Breast epithelium (tissue), 4 donors: ENCODE data around the gene BNC2. TPM values are rescaled to one million over a fixed set of nuclear protein-coding genes. Genes with fewer than 3 reads are reported as not detected.

Experiments
- DNase-seq, 2 donors: peaks; one replicate each; pipeline ENCODE4 v3.0.0-alpha.2; 2019; ENCODE audit warnings: low spot score in 2 of 2
- H3K27ac ChIP-seq, 2 donors: fragments of 200-600 bp; sonication (generic) in 1 of 2; one replicate each; pipeline ENCODE4 v1.5.1; 2016 to 2019; ENCODE audit warnings: mild to moderate bottlenecking in 1 of 2
- H3K27me3 ChIP-seq, 2 donors: fragments of 200-600 bp; sonication (generic) in 1 of 2; one replicate each; pipeline versions ENCODE4 v1.5.1 to v1.6.0; 2017 to 2019; ENCODE audit warnings: control low read depth in 1 of 2, mild to moderate bottlenecking in 1 of 2
- H3K36me3 ChIP-seq: fragments of 200-600 bp; one replicate; pipeline ENCODE4 v1.5.1; 2019
- H3K4me1 ChIP-seq, 2 donors: fragments of 200-600 bp; sonication (generic); one replicate each; pipeline ENCODE4 v1.5.1; 2016 to 2019; ENCODE audit warnings: control low read depth in 1 of 2
- H3K4me3 ChIP-seq, 3 donors: fragments of 200-600 bp; sonication (generic); 1 replicate in 2 of 3; 2 replicates in 1 of 3; pipeline ENCODE4 v1.5.1; 2016 to 2019; ENCODE audit warnings: mild to moderate bottlenecking in 3 of 3, moderate library complexity in 2 of 3
- H3K9me3 ChIP-seq, 2 donors: fragments of 200-600 bp; sonication (generic) in 1 of 2; one replicate each; pipeline ENCODE4 v1.5.1; 2016 to 2019; ENCODE audit warnings: control low read depth in 1 of 2
- CTCF ChIP-seq, 3 donors: fragments of 450-650 bp; IDR thresholded peaks; one replicate each; pipeline ENCODE4 v1.5.1; 2016 to 2017; ENCODE audit warnings: antibody characterized with exemption in 3 of 3, mild to moderate bottlenecking in 3 of 3, moderate library complexity in 3 of 3
- POLR2A ChIP-seq: fragments of 450-650 bp; IDR thresholded peaks from one replicate; pipeline ENCODE4 v1.6.1; 2016; ENCODE audit warnings: antibody characterized with exemption, mild to moderate bottlenecking, moderate library complexity
- POLR2AphosphoS5 ChIP-seq, 3 donors: sonication (generic); formaldehyde crosslinking; IDR thresholded peaks; one replicate each; pipeline ENCODE4 v1.6.1; 2017; ENCODE audit warnings: antibody characterized with exemption in 3 of 3
- intact Hi-C: fragments of 100-400 bp; cut with DNase I; formaldehyde crosslinking; loops from one replicate; pipeline ENCODE4 v1.15.1; 2023; ENCODE audit warnings: low total_unique reads
- total RNA-seq, 3 donors: library from RNA; depleted of rRNA; stranded (reverse); fragments of >200 nt; gene quantifications; one replicate each; pipeline ENCODE4 v1.1.0, GENCODE V29; 2016

The BNC2 gene
- total RNA-seq, 3 donors from 2014 or later = 15.8 to 21.1 (median 17.0) TPM

GRCh38 chr9:16673171-16673570, 197.3 kb downstream of the BNC2 start:
- Histone ChIP-seq H3K27ac (no peak overlapping the region), H3K4me1 (no peaks in the 10 kb centered on the region), H3K9me3 (no peaks in the 10 kb centered on the region), H3K27me3 (no peaks in the 10 kb centered on the region), H3K4me3 (no peak overlapping the region), H3K36me3 (no peaks in the 10 kb centered on the region)
- DNase-seq = no peak
- TF ChIP-seq POLR2A (no peak), POLR2AphosphoS5 (IDR thresholded peaks at IDR 0.05) (no peak), CTCF (IDR thresholded peaks at IDR 0.05) (no peak)
- intact Hi-C loops = loop anchor here (5.0 kb wide), 1 partner anchor 76 kb away; no protein-coding TSS in a partner anchor

- Histone ChIP-seq H3K4me1 (no peaks in the 10 kb centered on the region), H3K4me3 (no peak overlapping the region), H3K36me3 (no peaks in the 10 kb centered on the region), H3K27ac (no peak overlapping the region), H3K27me3 (no peaks in the 10 kb centered on the region), H3K9me3 (no peaks in the 10 kb centered on the region)
- DNase-seq = no peak
- TF ChIP-seq POLR2AphosphoS5 (IDR thresholded peaks at IDR 0.05) = no peak
- TF ChIP-seq CTCF (IDR thresholded peaks at IDR 0.05) = no peak
- TF ChIP-seq POLR2A = no peak
- intact Hi-C loops = loop anchor here (5.0 kb wide), 1 partner anchor 75 kb away; no protein-coding TSS in a partner anchor
Measured at GRCh38 chr9:16672501-16672900, 198.0 kb downstream of the BNC2 start.

- Histone ChIP-seq H3K4me1 (no peaks in the 10 kb centered on the region), H3K27me3 (no peaks in the 10 kb centered on the region), H3K4me3 (no peak overlapping the region), H3K9me3 (no peaks in the 10 kb centered on the region), H3K27ac (no peak overlapping the region), H3K36me3 (no peaks in the 10 kb centered on the region)
- no peak for DNase-seq
- intact Hi-C loops = loop anchor here (5.0 kb wide), 1 partner anchor 74 kb away; no protein-coding TSS in a partner anchor
- no peak for TF ChIP-seq POLR2AphosphoS5 (IDR thresholded peaks at IDR 0.05)
- no peak for TF ChIP-seq POLR2A
- TF ChIP-seq CTCF (IDR thresholded peaks at IDR 0.05) = no peak
Measured at GRCh38 chr9:16671591-16672137, 198.8 kb downstream of the BNC2 start.

GRCh38 chr9:16670791-16671190, 199.7 kb downstream of the BNC2 start:
- DNase-seq = no peak
- H3K9me3 ChIP-seq = no peaks in the 10 kb centered on the region
- no peak for TF ChIP-seq POLR2AphosphoS5 (IDR thresholded peaks at IDR 0.05)
- TF ChIP-seq POLR2A = no peak
- no peak for TF ChIP-seq CTCF (IDR thresholded peaks at IDR 0.05)
- no peak overlapping the region for H3K27ac ChIP-seq
- H3K27me3 ChIP-seq = no peaks in the 10 kb centered on the region
- H3K4me3 ChIP-seq = no peak overlapping the region
- intact Hi-C loops = loop anchor here (5.0 kb wide), 1 partner anchor 73 kb away; no protein-coding TSS in a partner anchor
- no peaks in the 10 kb centered on the region for H3K36me3 ChIP-seq
- no peaks in the 10 kb centered on the region for H3K4me1 ChIP-seq

- no peaks in the 10 kb centered on the region for H3K36me3 ChIP-seq
- no peak overlapping the region for H3K4me3 ChIP-seq
- intact Hi-C loops = no loop called here
- H3K4me1 ChIP-seq = no peaks in the 10 kb centered on the region
- H3K9me3 ChIP-seq = no peaks in the 10 kb centered on the region
- H3K27ac ChIP-seq = no peak overlapping the region
- no peak for TF ChIP-seq POLR2A
- TF ChIP-seq POLR2AphosphoS5 (IDR thresholded peaks at IDR 0.05) = no peak
- no peak for TF ChIP-seq CTCF (IDR thresholded peaks at IDR 0.05)
- H3K27me3 ChIP-seq = no peaks in the 10 kb centered on the region
- DNase-seq = no peak
Measured at GRCh38 chr9:16668734-16669295, 201.7 kb downstream of the BNC2 start.
